Gastroesophageal sphincter (tissue), 3 donors: ENCODE measurements around the gene LRFN2.

Experiments
- CTCF ChIP-seq, 4 experiments: fragments of 200-600 bp in 2 of 4; fragments of 450-650 bp in 2 of 4; sonication (generic) in 1 of 4; IDR thresholded peaks; one replicate each; pipeline ENCODE4 v1.5.1; 2017 to 2019; ENCODE audit warnings: antibody characterized with exemption in 4 of 4, mild to moderate bottlenecking in 2 of 4, moderate library complexity in 2 of 4
- EP300 ChIP-seq: sonication (generic); formaldehyde crosslinking; IDR thresholded peaks from one replicate; pipeline ENCODE4 v1.6.1; 2017; ENCODE audit warnings: antibody characterized with exemption, mild to moderate bottlenecking
- POLR2A ChIP-seq, 2 donors: fragments of 450-650 bp; IDR thresholded peaks; one replicate each; pipeline ENCODE4 v1.6.1; 2017; ENCODE audit warnings: antibody characterized with exemption in 2 of 2, mild to moderate bottlenecking in 2 of 2, moderate library complexity in 1 of 2
- POLR2AphosphoS5 ChIP-seq: sonication (generic); formaldehyde crosslinking; IDR thresholded peaks from one replicate; pipeline ENCODE4 v1.6.1; 2017; ENCODE audit warnings: antibody characterized with exemption

GRCh38 chr6:40378725-40379074, 208.5 kb downstream of the LRFN2 start:
- no peak for TF ChIP-seq CTCF (IDR thresholded peaks at IDR 0.05)
- no peak for TF ChIP-seq POLR2AphosphoS5
- TF ChIP-seq EP300: no peak
- TF ChIP-seq POLR2A (IDR thresholded peaks at IDR 0.05): no peak
